Cortex of kidney (tissue), 1 donor: Measurements from ENCODE around the gene HSF4.
"Not testable (repeated sequence)": the region's sequence is repeated elsewhere in the genome, so short reads cannot be mapped to it uniquely, and the experiment has no call there.

Source experiments
- DNase-seq: peaks from one replicate; lab custom pipeline; 2025; lab: John Stamatoyannopoulos, UW

Gene HSF4, protein sequence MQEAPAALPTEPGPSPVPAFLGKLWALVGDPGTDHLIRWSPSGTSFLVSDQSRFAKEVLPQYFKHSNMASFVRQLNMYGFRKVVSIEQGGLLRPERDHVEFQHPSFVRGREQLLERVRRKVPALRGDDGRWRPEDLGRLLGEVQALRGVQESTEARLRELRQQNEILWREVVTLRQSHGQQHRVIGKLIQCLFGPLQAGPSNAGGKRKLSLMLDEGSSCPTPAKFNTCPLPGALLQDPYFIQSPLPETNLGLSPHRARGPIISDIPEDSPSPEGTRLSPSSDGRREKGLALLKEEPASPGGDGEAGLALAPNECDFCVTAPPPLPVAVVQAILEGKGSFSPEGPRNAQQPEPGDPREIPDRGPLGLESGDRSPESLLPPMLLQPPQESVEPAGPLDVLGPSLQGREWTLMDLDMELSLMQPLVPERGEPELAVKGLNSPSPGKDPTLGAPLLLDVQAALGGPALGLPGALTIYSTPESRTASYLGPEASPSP

DNA sequence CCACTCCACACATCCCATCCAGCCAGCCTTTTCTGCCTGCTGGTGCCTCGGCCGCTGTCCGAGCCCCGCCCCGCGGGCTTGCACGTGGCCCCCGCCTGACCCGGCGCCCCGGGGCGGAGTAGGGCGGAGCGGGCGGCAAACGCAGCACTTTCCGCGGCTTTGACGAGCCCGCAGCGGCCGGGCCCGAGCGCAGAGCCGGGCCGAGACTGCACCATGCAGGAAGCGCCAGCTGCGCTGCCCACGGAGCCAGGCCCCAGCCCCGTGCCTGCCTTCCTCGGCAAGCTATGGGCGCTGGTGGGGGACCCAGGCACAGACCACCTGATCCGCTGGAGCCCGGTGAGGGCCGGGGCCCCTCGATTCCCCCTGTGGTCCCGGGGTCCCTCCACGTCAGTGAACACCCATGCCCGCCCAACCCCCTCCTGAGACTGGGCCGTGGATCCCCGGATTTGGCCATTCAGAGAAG, at the start of gene HSF4:
HSF4 (plus strand) TSS at position 147 of the 463 bp plus-strand sequence; CDS start at position 214, 67 bp downstream.
- no peak for DNase-seq

DNA sequence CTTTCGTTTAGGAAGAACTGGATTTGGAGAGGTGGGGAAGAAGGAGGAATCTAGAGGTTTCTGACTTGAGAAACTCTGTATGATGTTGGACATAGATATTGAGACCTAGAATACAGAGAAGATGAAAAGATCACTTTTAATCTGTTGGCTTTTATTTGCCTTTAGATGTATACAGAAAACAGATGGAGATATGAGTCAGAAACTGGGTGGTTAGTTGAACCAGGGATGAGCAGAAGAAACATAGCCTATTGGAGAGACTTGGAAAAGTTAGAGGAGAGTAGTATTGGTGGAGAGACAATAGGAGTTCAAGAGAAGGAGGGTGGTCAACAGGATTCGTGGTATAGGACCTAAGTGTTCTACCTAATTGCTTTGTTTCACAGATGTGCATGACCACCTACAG, 49.8 kb upstream of the HSF4 start:
- DNase-seq = no peak

DNA sequence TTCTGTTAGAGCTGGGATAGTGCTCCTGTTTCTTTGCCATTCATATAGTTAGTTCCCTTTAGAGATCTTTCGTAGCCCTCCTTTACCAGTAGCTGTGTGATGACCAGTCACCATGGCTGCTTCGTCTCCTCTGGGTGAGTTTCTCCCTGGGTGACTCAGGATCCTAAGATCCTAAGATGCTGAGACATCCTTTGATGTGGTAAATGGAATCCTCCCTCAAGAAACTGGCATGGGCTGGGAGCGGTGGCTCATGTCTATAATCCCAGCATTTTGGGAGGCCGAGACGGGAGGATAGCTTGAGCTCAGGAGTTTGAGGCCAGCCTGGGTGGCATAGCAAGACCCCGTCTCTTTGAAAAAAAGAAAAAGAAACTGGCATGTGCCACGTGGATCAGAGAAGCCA, 48.9 kb upstream of the HSF4 start:
- no peak for DNase-seq

DNA sequence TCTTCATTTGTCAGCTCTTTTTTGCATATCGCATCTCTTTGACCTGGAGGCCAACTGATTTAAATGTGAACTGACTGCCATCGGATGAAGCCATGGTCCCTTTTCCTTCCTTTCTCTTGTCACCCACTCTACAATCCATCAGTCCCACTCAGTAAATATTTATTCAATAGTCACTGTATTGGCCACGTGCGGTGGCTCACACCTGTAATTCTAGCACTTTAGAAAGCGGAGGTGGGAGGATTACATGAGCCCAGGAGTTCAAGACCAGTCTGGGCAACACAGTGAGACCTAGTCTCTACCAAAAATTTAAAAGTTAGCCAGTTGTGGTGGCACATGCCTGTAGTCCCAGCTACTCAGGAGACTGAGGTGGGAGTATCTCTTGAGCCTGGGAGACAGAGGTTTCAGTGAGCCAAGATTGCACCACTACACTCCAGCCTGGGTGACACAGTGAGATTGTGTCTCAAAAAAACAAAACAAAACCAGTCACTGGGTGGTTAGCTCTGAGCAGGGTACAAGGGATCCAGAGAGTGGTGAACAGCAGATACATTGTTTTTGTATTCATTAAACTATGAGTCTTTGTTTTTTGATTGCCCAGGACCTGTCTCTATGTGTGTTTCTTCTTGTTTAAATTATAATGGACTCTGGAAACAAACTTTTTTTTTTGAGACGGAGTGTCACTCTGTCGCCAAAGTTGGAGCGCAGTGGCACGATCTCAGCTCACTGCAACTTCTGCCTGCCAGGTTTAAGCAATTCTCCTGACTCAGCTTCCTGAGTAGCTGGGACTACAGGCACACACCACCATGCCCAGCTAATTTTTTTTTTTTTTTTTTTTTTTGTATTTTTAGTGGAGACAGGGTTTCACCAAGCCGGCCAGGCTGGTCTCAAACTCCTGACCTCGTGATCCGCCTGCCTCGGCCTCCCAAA, 47.9 kb upstream of the HSF4 start:
- DNase-seq = no peak

DNA sequence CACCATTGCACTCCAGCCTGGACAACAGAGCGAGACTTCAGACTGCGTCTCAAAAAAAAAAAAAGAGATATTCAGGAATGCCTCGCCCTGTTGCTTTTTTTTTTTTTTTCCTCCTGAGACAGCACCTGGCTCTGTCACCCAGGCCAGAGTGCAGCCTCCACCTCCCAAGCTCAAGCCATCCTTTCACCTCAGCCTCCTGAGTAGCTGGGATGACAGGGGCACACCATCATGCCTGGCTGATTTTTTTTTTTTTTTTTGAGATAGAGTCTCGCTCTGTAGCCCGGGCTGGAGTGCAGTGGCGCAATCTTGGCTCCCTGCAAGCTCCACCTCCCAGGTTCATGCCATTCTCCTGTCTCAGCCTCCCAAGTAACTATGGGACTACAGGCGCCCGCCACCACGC, 46.8 kb upstream of the HSF4 start:
- no peak for DNase-seq

DNA sequence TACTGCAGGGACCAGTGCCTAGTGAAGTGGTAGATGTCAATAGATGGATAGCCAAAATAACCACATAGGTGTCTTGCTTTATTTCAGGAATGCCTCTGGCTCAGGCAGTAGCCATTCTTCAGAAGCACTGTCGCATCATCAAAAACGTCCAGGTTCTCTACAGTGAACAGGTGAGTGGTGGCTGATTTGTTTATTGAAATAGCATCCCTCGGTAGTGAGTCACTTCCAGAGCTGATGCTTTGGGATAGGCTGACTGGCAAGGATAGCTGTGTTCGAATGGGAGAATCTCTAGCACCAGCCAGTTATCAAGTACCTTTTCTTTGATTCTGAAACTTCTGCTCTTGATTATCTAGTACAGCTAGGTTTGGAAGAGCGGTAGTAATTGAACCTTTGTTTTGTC, 44.5 kb upstream of the HSF4 start:
- no peak for DNase-seq

DNA sequence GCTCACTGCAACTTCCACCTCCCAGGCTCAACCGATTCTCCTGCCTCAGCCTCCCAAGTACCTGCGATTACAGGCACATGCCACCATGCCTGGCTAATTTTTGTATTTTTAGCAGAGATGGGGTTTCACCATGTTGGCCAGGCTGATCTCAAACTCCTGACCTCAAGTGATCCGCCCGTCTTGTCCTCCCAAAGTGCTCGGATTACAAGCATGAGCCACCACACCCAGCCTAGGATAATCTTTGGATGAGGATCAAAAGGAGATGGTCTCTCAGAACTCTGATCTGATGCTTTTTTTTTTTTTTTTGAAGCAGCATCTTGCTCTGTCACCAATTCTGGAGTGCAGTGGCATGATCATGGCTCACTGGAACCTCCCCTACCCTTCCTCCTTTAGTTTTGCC, 41.7 kb upstream of the HSF4 start:
- DNase-seq = not testable (repeated sequence)

DNA sequence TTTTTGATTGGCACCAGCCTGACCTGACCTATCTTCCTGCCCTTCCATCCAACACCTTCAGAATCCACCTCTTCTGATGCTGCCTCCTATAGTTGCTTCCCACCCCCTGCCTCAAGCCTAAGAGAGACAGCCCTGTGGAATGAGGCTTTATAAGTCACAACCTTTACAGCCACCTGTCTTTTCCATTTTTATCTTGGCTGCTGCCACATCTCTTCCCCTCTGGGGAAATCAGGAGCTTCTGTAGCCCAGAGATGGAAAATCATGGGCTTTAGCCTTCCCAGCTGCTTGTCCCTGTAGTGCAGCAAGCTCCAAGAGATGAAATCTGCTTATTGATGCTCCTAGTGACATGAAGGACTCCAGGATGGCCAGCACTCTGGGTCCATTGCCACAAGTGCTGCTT, 36.1 kb upstream of the HSF4 start:
- no peak for DNase-seq

DNA sequence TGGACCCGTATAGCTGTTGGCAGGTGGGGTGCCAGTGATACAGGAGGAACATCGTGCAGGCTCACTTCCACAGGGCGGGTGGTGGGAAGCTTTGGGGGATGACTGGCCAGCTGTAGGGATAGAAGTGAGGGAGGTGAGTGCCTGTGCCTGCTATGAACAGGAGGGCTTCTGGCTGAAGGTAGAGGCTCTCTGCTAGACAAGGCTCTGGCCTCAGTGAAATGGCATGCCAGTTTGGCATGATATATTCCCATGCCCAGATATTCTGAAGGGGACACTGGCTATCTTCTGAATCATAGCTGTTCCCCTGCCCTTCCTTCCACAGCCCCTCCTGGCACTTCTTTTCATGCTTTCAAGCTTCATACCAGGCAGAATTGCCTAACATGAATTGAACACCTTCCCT, 35.7 kb upstream of the HSF4 start:
- no peak for DNase-seq

DNA sequence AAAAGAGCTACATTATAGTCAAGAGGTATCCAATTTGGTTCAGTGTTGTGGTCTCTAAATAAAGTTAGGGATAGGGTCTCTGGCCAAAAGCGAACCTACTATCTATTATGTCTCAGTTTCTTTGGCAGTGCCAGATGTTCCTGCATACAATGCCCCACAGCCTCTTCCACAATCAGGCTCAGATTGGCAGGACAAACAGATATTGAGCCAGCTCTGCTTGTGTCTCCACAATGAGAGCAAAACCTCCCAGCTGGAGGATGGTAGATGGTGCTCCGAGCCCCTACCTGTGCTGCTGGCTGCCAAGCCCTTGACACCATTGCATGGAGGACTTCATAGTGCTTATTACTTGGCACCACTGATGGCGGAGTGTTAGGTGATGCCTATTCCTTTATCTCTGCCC, 35.1 kb upstream of the HSF4 start:
- no peak for DNase-seq

DNA sequence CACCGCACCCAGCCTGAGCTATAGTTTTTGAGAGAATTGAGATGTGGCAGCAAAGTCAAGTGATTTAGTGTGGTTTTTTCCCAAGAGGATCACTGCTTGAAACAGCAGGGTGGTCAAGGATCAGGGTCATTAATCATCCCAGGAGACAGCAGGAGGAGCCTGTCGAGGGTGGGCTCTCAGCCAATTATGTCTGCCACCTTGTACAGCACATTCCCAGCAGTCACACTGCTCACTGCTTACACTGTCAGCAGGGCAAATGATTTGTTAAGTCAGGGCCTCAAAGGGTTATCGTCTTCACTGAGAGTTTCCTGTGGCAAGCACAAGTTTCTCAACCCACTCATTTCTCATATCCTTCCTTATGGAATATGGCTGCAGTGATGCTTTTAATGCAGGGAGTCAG, 26.9 kb upstream of the HSF4 start:
- DNase-seq = no peak

DNA sequence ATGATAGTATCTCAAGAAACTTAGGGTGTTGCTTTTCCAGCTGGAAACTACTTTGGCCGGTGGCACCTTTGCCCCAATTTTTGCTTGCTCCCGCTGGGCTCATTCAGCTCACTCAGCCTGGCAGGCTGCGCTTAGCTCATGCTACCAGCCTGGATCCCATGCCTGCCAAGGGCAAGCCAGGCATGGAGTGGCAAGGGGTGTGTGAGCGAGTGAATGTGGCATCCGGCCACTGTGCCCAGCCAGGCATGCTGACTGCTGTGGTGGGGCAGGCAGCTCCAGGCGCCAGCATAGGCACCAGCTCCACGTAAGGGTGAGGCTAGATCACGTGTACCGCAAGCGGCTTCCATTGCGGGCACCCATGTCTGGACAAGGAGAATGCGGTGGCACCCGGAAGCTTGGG, 23.2 kb upstream of the HSF4 start:
- no peak for DNase-seq

DNA sequence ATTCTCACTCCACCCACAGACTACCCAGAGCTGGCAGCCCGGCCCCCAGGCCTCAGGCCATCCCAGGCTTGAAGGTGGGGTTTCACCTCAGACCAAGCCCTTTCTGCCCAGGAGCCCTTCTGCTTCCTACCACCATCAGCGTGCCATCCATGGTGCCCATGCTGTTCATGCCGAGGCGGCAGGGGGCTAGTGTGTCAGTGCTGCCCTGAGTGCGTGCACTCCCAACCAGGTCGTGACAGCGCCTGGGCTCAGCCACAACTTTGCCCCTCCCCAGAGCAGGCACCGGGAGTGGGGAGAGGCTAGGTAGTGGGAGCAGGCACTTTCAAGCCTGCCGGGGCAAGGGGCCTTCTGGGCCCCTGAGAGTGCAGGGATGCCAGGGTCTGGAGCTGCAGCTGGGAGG, 22.2 kb upstream of the HSF4 start:
- no peak for DNase-seq

DNA sequence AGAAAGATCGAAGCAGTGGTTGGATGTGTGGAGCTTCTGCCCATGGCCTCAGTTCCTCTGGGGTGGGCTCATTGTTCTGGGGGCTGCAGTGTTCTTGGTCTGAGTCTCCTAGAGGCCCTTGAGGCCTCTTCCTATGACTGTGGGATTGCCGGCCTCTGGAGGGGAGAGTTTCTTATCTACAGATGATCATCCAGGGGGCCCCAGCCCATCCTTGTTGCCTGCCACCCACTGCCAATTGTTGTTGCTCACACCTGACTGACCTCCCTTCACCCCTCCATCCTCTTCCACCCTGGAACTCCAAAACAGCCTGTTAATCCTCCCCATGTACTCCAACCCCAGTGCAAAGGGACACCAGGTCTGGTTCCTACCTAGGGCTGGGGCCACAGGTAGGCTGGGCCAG, 19.6 kb upstream of the HSF4 start:
- no peak for DNase-seq

DNA sequence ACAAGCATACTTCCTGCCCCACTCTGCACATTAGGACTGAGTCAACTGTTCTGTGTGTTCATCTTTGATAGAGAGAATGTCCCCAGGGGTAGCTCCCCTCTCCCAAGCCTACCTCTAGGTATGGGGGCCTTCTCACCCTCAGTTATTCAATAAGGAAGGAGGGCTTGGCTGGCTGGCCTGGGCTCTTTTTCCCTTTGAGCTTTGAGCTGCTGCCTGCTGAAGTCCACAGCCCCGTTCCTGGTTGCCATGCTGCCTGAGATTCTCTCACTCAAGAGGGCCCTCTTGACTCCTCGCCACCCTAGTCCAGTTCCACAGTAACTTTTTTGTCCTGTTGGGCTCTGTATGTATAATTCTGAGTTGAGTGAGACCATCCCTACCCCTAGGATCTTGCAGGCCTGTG, 18.8 kb upstream of the HSF4 start:
- no peak for DNase-seq

DNA sequence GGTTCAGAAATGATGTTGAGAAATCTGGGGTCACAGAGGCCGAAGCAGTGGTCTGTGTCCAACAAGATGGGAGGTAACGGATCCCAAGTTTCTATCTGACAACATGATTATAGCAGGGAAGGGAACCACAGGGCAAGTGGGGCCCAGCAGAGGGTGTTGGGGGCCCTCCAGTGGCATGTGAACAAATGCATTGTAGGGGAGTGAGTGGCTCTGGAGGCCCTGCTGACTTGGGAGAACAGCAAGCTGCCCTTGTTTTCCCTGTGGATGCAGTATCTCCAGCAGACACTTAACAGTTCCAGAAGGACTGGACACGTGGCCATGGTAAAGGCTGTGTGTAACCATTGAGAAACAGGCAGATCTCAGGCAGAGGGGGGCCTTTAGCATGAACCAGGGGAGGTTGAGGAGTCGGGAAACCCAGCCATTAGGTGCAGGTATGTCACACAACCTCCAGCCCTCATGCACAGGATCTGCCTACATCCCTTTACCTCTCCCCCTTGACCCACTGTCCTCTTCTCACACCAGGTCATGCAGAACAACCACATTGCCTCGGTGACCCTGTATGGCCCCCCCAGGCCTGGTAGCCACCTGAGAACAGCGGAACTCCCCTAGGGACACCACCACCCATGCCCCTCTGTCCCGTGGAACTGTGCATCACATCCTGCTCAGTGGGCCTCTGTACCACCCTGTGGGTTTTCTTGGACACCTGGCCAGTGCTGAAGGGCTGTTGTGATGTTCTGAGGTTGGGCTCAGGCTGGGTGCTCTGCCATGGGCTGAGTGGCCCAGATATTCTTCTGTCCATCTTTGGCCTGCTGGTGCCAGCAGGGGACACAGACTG, 17.8 kb upstream of the HSF4 start:
- no peak for DNase-seq

DNA sequence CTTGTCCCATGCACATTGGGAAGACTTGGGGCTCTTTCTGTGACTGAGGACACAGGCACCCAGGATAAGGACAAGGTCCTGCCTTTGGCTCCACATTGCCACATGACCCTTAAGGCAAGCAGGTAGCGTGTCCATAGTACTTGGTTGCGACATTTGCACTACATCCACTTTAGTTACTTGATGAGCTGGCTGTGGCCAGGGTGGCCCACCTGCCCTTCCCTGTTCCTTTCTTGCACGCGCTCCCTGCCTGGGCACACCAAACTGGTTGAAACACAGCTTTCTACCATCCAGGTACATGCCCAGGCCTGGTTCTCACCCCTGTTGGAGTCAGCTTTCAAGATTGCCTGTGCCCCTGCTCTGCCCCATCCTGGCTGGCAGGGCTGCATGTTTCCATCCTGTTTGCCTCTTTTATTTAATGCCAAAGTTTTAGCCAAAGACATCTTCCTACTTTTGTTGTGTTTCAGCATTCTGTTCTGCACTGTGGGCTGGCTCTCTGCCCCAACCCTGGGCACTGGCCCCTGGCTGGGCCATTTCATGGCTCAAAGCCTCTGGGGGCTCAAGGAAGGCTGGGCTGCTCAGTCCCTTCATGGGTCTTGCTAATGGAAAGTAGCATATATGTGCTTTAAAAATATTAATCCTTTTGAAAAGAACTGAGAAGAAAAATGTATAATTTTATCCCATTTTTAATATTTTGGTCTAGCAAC, 17.0 kb upstream of the HSF4 start:
- no peak for DNase-seq

DNA sequence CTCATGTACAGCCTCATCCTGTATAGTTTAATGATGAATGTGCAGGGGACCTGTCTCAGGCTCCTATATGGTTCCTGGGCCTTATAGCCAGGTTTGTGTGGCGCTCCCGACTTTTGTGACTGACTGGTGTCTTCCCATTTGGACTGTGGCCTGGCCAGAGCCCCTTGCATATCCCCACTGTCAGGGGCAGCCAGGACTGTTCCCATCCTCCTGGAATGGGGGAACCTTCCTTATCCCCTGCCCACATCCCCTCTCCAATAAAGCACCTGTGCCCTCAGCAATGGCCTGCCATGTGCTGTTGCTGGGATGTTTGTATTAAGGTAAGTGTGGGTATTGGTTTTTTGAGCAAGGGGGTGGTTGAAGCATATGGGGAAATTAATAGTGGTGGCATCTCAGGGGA, 16.3 kb upstream of the HSF4 start:
- DNase-seq = no peak

DNA sequence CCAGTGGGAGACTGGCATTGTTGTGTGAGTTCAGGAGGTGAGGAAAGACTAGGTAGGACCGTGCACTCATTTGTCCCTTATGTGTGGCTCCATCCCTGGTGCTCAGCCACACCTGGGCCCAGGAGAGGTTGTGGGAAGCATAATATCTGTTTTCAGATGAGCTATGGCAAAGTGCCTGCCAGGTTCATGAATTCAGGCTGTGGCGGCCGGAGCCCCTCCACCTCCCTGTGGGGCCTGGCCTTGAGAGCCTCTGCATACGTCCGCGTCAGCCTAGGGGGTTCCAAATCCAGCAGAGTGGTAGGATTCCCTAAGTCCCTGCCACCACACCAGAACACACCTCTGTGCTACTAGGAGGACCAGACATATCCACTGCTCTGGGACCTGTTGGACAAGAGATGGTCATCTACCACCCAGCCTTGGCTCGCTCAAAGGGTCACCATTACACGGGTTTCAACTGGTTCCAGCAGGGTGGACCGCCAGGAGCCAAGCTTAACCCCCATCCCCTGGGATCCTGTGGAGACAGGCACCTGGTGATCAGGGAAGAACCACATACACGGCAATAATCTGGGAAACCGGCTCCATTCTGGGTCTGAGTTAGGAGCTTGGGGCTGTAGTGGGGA, 15.8 kb upstream of the HSF4 start:
- no peak for DNase-seq

DNA sequence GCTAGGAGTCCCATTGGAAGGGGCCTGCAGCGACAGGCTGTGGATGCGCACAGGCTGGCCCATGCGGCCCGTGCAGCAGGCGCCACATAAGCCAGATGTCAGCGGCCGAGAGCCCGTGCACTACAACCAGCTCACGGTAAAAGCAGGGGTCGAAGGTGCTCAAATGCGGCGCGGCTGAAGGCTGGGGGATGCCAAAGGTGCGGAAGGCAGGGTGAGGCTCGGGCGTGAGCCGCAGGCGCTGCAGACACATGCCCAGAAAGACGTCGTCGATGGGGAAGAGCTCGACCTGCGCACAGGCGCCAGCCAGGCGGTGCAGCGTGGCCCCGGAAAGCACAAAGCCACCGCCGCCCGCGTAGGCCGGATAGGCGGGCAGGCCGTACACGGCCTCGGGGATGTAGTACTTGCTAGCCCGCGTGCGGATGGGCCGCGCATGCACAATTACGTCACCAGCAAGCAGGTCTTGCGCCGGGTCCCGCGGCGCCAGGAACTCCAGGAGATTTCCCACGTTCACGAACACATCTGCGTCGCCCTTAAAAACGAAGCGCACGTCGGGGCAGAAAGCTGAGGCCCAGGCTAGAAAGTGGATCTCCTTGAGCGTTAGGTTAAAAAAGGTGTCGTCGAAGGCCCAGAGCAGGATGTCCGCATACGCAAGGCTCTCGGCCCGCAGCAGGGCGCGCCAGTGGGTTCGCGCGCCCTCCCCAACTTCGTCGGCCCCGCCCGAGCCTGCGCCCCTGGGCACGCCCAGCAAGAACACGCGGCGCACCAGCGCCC, 15.1 kb upstream of the HSF4 start:
- DNase-seq = no peak
